WERI-Rb-1 (cell line): ENCODE measurements around the gene CACNA1A.

Experiments used
- DNase-seq: peaks from one replicate; pipeline ENCODE4 v3.0.0-alpha.2; 2020
- H3K27ac ChIP-seq: fragments of 250-450 bp; sonication (Bioruptor Pico); 2 replicates; pipeline ENCODE4 v1.5.1; 2020; ENCODE audit warnings: mild to moderate bottlenecking, moderate library complexity
- H3K27me3 ChIP-seq: fragments of 250-450 bp; sonication (Bioruptor Pico); 2 replicates; pipeline ENCODE4 v1.5.1; 2021; ENCODE audit warnings: mild to moderate bottlenecking, low read depth, moderate library complexity; ENCODE audit not compliant: insufficient read depth, severe bottlenecking
- H3K36me3 ChIP-seq: fragments of 250-450 bp; sonication (Bioruptor Pico); 2 replicates; pipeline ENCODE4 v1.5.1; 2020; ENCODE audit warnings: mild to moderate bottlenecking, moderate library complexity
- H3K4me3 ChIP-seq: 2 replicates; pipeline ENCODE4 v1.5.1; 2011; ENCODE audit warnings: low read depth, mild to moderate bottlenecking, control low read depth, low read length
- H3K9me3 ChIP-seq: fragments of 250-450 bp; sonication (Bioruptor Pico); 2 replicates; pipeline ENCODE4 v1.5.1; 2021; ENCODE audit warnings: mild to moderate bottlenecking, moderate library complexity; ENCODE audit not compliant: severe bottlenecking
- TF ChIP-seq, protein P1 (sequence below): IDR thresholded peaks from 2 replicates; pipeline ENCODE4 v1.5.1; 2011; ENCODE audit warnings: low read depth, mild to moderate bottlenecking, control low read depth, inconsistent platforms, low read length

CACNA1A gene

DNA sequence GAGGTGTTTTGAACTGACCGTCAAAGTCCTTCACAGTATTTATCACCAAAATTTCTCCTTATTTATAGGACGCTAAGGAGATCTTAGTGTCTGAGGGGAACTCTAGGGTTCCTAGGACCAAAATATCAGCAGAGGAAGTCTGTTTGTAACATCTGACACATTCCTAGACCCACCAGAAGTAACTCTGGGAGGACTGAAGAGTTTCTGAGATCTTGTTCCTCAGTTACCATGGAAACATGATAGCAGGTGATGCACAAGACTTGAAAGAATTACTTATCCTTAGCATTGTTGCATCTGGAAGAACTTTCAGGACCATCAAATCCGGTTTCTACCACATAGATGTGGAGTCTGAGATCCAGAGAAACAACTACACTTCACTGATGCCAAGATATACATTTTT, 191.5 kb downstream of the CACNA1A start:
- no peak for DNase-seq
- TF ChIP-seq, protein P1, sequence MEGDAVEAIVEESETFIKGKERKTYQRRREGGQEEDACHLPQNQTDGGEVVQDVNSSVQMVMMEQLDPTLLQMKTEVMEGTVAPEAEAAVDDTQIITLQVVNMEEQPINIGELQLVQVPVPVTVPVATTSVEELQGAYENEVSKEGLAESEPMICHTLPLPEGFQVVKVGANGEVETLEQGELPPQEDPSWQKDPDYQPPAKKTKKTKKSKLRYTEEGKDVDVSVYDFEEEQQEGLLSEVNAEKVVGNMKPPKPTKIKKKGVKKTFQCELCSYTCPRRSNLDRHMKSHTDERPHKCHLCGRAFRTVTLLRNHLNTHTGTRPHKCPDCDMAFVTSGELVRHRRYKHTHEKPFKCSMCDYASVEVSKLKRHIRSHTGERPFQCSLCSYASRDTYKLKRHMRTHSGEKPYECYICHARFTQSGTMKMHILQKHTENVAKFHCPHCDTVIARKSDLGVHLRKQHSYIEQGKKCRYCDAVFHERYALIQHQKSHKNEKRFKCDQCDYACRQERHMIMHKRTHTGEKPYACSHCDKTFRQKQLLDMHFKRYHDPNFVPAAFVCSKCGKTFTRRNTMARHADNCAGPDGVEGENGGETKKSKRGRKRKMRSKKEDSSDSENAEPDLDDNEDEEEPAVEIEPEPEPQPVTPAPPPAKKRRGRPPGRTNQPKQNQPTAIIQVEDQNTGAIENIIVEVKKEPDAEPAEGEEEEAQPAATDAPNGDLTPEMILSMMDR: no peak
- no peak overlapping the region for H3K4me3 ChIP-seq
- no peak overlapping the region for H3K27ac ChIP-seq
- no peaks in the 10 kb centered on the region for H3K36me3 ChIP-seq
- H3K9me3 ChIP-seq: peaks cover 18% of the 10 kb centered on the region
- peaks cover 55% of the 10 kb centered on the region for H3K27me3 ChIP-seq

DNA sequence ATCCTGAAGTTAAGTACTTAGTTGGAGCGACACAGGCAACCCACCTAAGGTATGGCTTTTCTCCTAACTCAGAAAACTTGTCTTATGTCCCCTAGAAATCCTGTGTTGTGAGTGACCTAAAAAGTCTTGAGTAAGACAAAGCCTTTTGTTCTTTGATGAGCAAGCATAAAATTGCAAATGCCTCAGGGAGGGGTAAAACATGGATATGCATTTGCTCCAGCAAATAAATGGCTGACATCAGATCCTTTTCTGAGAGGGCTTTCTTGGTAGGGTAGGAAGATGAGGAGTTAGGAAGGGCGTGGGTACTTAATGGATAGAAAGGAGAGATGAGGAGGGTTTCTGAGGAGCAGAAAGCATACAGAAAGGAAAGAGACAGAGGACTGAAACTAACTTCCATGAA, 192.4 kb downstream of the CACNA1A start:
- H3K27ac ChIP-seq: no peak overlapping the region
- TF ChIP-seq, protein P1: no peak
- peaks cover 51% of the 10 kb centered on the region for H3K27me3 ChIP-seq
- H3K36me3 ChIP-seq: no peaks in the 10 kb centered on the region
- no peak overlapping the region for H3K4me3 ChIP-seq
- H3K9me3 ChIP-seq: peaks cover 18% of the 10 kb centered on the region
- DNase-seq: no peak

DNA sequence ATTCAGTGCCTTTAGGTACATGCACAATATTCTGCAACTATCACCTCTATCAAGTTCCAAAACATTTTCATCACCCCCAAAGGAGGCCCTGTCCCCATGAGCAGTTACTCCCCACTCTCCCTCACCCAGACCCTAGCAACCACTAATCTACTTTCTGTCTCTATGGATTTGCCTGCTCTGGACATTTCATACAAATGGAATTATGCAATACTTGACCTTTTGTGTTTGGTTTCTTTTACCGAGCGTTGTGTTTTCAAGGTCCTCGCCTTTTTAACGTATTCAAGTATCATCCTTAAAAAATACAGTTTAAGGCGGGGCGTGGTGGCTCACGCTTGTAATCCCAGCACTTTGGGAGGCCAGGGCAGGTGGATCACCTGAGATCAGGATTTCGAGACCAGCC, 196.4 kb downstream of the CACNA1A start:
- DNase-seq: no peak
- Histone ChIP-seq H3K27me3 (peaks cover 65% of the 10 kb centered on the region), H3K36me3 (no peaks in the 10 kb centered on the region), H3K4me3 (no peak overlapping the region), H3K9me3 (peaks cover 7% of the 10 kb centered on the region), H3K27ac (no peak overlapping the region)
- TF ChIP-seq, protein P1: no peak

DNA sequence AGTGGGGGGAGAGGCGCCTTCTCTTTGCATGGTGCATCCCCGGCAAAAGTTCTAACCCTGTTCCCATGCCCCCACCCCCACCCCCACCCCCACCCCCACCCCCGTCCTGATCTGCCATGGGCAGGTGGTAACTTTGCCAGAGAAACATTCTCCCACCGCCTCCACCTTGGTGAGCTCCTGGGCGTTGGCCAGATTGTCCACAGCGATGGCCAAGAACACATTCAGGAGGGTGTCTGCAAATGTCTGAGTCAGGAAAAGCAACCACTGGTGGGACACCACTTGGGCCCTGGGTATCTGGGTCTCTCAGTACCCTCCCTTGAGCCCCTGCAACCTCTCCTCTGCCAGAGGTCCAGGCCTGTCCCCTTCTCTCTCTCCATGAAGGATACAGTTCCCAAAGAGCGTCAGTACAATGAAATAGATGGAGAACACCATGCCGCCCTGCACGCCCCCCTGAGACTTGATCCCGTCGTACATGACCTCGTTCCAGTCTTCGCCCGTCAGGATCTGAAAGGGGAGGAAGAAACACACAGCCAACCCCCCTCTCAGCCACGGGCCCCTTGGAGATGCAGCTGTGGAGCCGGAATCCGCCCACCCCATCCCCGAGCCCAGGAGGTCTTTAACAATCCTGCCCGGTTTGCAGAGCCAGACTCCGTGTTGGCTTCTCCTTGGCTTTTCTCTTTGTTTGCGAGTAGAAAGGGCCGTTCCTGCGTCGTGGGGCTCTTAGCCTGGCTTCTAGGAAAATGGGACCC, 202.7 kb downstream of the CACNA1A start:
- Histone ChIP-seq H3K36me3 (no peaks in the 10 kb centered on the region), H3K27ac (no peak overlapping the region), H3K27me3 (peaks cover 80% of the 10 kb centered on the region), H3K4me3 (no peak overlapping the region), H3K9me3 (no peaks in the 10 kb centered on the region)
- no peak for DNase-seq
- TF ChIP-seq, protein P1: no peak

DNA sequence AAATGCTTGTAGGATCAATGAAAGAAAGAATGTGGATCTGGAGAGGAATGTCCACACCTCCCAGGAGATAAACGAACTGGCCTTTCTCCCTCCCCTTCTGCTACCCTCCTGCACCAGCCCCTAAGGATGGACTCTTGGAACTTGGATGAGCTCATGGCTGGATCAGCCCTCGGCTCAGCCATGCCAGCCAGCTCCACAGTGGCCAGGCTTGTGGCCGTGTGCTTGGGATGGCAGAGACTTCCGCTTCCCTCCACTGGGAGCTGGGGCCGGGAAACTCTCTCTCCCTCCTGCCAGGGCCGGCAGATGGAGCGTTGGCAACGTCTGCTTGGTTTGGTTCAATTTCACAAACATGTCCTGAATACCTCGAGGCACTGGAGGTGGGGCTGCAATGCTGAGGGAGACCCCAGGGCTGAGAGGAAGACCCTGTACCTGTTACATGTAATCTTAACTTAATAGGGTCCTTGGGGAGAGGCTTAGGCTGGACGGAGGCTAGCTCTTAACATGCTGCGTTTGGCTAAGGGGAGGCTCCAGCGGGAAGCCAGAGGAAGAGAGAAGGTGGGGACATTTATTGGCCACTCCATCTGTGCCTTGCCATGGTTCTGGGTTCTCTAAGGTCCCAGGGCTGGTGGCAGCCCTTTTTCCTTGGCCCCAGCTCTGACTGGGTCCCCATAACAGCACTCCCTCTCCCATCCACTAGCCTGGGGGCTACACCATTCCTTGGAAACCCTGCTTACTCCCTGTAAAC, 203.6 kb downstream of the CACNA1A start:
- Histone ChIP-seq H3K4me3 (no peak overlapping the region), H3K9me3 (no peaks in the 10 kb centered on the region), H3K27me3 (peaks cover 74% of the 10 kb centered on the region), H3K36me3 (no peaks in the 10 kb centered on the region), H3K27ac (no peak overlapping the region)
- DNase-seq: no peak
- TF ChIP-seq, protein P1: no peak
